C4-2B (cell line): ENCODE data around the gene TM4SF20.

Experiments used
- ZFX ChIP-seq: fragments of 450-650 bp; IDR thresholded peaks from 2 replicates; pipeline ENCODE4 v1.6.1; 2017
- TF ChIP-seq, protein P1 (sequence below): fragments of 450-650 bp; conservative IDR thresholded peaks from 2 replicates; pipeline ENCODE4 v1.5.1; 2017; ENCODE audit warnings: mild to moderate bottlenecking

DNA sequence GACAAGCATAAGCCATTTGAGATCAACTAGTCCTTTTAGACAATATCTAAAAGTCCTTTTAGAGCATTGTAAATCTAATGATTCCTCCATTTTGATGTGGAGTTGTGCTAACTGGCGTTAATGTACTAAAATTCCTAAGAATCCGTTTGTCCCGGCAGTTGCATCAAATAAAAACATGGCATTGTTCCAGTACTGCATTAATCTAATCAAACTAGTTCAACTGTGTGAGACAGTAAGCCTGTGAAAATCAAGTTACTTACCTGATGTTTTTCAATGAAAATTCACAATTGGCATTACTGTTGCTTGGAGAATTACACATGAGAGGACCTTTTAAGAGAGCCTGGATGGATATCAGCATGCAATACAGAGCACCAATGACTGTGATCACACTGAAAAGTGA lies 13.3 kb downstream of the TM4SF20 start:
- TF ChIP-seq ZFX: no peak
- TF ChIP-seq, protein P1, sequence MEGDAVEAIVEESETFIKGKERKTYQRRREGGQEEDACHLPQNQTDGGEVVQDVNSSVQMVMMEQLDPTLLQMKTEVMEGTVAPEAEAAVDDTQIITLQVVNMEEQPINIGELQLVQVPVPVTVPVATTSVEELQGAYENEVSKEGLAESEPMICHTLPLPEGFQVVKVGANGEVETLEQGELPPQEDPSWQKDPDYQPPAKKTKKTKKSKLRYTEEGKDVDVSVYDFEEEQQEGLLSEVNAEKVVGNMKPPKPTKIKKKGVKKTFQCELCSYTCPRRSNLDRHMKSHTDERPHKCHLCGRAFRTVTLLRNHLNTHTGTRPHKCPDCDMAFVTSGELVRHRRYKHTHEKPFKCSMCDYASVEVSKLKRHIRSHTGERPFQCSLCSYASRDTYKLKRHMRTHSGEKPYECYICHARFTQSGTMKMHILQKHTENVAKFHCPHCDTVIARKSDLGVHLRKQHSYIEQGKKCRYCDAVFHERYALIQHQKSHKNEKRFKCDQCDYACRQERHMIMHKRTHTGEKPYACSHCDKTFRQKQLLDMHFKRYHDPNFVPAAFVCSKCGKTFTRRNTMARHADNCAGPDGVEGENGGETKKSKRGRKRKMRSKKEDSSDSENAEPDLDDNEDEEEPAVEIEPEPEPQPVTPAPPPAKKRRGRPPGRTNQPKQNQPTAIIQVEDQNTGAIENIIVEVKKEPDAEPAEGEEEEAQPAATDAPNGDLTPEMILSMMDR: no peak
